Muscle of arm (tissue), 14 donors: ENCODE measurements around the gene RANBP6. TPM values are rescaled to one million over a fixed set of nuclear protein-coding genes. Genes with fewer than 3 reads are reported as not detected.
"Not testable (repeated sequence)": the region's sequence is repeated elsewhere in the genome, so short reads cannot be mapped to it uniquely, and the experiment has no call there.

ENCODE experiments used
- DNase-seq: peaks from one replicate; pipeline ENCODE4 v3.0.0-alpha.2; 2013
- long read RNA-seq, 11 donors: transcript quantifications; one replicate each; lab custom pipeline, GENCODE V29; 2026
- polyA plus RNA-seq, 12 donors: library from polyadenylated mRNA; unstranded; fragments of 120-200 nt; gene quantifications; one replicate each; pipeline ENCODE4 v1.2.1, GENCODE V29; 2013; ENCODE audit not compliant: insufficient read length in 12 of 12

Gene RANBP6
- 10 to 100 TPM in 11 of 12 donors, not detected in 1; 15.2 to 23.4 (median 20.2) TPM for polyA plus RNA-seq
- long read RNA-seq, donor 1, full-length matches to known transcripts: 29 of 29 reads
- long read RNA-seq, donor 1, partial matches to known transcripts: 0 of 29 reads
- long read RNA-seq, donor 1, other reads (novel, unspliced or antisense): 0 of 29 reads
- long read RNA-seq, donor 2, full-length matches to known transcripts: 22 of 22 reads
- long read RNA-seq, donor 2, partial matches to known transcripts: 0 of 22 reads
- long read RNA-seq, donor 2, other reads (novel, unspliced or antisense): 0 of 22 reads
- long read RNA-seq, donor 3, full-length matches to known transcripts: 15 of 15 reads
- long read RNA-seq, donor 3, partial matches to known transcripts: 0 of 15 reads
- long read RNA-seq, donor 3, other reads (novel, unspliced or antisense): 0 of 15 reads
- long read RNA-seq, donor 4, full-length matches to known transcripts: 3 of 3 reads
- long read RNA-seq, donor 4, partial matches to known transcripts: 0 of 3 reads
- long read RNA-seq, donor 4, other reads (novel, unspliced or antisense): 0 of 3 reads
- long read RNA-seq, donor 5: 0 reads
- long read RNA-seq, donor 6, full-length matches to known transcripts: 13 of 13 reads
- long read RNA-seq, donor 6, partial matches to known transcripts: 0 of 13 reads
- long read RNA-seq, donor 6, other reads (novel, unspliced or antisense): 0 of 13 reads
- long read RNA-seq, donor 7, full-length matches to known transcripts: 16 of 16 reads
- long read RNA-seq, donor 7, partial matches to known transcripts: 0 of 16 reads
- long read RNA-seq, donor 7, other reads (novel, unspliced or antisense): 0 of 16 reads
- long read RNA-seq, donor 8, full-length matches to known transcripts: 21 of 21 reads
- long read RNA-seq, donor 8, partial matches to known transcripts: 0 of 21 reads
- long read RNA-seq, donor 8, other reads (novel, unspliced or antisense): 0 of 21 reads
- long read RNA-seq, donor 9, full-length matches to known transcripts: 13 of 13 reads
- long read RNA-seq, donor 9, partial matches to known transcripts: 0 of 13 reads
- long read RNA-seq, donor 9, other reads (novel, unspliced or antisense): 0 of 13 reads
- long read RNA-seq, donor 10, full-length matches to known transcripts: 11 of 11 reads
- long read RNA-seq, donor 10, partial matches to known transcripts: 0 of 11 reads
- long read RNA-seq, donor 10, other reads (novel, unspliced or antisense): 0 of 11 reads
- long read RNA-seq, donor 11, full-length matches to known transcripts: 21 of 21 reads
- long read RNA-seq, donor 11, partial matches to known transcripts: 0 of 21 reads
- long read RNA-seq, donor 11, other reads (novel, unspliced or antisense): 0 of 21 reads

GRCh38 chr9:6015278-6016157 is at the start of gene RANBP6:
TSS of gene RANBP6 (minus strand) at chr9:6015624. CDS start at chr9:6015607, 17 bp downstream.
- peak; percentile 90 for DNase-seq

- not testable (repeated sequence) for DNase-seq
Measured at GRCh38 chr9:6063146-6063545, 47.7 kb upstream of the RANBP6 start.

- no peak for DNase-seq
Measured at GRCh38 chr9:6055666-6056065, 40.2 kb upstream of the RANBP6 start.

GRCh38 chr9:6055216-6055615 is 39.8 kb upstream of the RANBP6 start:
- peak; percentile 32 for DNase-seq

- peak; percentile 39 for DNase-seq
Measured at GRCh38 chr9:6054280-6055099, 39.1 kb upstream of the RANBP6 start.

- no peak for DNase-seq
Measured at GRCh38 chr9:6052293-6052919, 37.0 kb upstream of the RANBP6 start.

GRCh38 chr9:6051511-6051950 is 36.1 kb upstream of the RANBP6 start:
- no peak for DNase-seq

GRCh38 chr9:6049798-6050197 is 34.4 kb upstream of the RANBP6 start:
- no peak for DNase-seq

GRCh38 chr9:6048039-6048438 is 32.6 kb upstream of the RANBP6 start:
- DNase-seq: no peak

- DNase-seq: no peak
Measured at GRCh38 chr9:6047020-6047419, 31.6 kb upstream of the RANBP6 start.

GRCh38 chr9:6045364-6045763 is 29.9 kb upstream of the RANBP6 start:
- DNase-seq: no peak

GRCh38 chr9:6040077-6040476 is 24.7 kb upstream of the RANBP6 start:
- no peak for DNase-seq

- DNase-seq: no peak
Measured at GRCh38 chr9:6036391-6036790, 21.0 kb upstream of the RANBP6 start.

- no peak for DNase-seq
Measured at GRCh38 chr9:6034954-6035353, 19.5 kb upstream of the RANBP6 start.

- DNase-seq: no peak
Measured at GRCh38 chr9:6029604-6030274, 14.3 kb upstream of the RANBP6 start.

- DNase-seq: no peak
Measured at GRCh38 chr9:6024035-6024554, 8.7 kb upstream of the RANBP6 start.

- DNase-seq: not testable (repeated sequence)
Measured at GRCh38 chr9:6016975-6017374, 1.6 kb upstream of the RANBP6 start.

GRCh38 chr9:6014670-6015270 is 654 bp downstream of the RANBP6 start:
- DNase-seq: no peak
